ENCODE data around the gene RSAD1. TPM values are rescaled to one million over a fixed set of nuclear protein-coding genes. Genes with fewer than 3 reads are reported as not detected.

RSAD1 gene
- total and polyA plus RNA-seq, 10 of the 15 experiments (the other 5 are each of a cell fraction or from before 2014, with no cell fraction given), result 2.5 to 28.1 (median 22.6) TPM

GRCh38 chr17:50481648-50482047, 3.0 kb downstream of the RSAD1 start (continued):
- TF ChIP-seq SKIL (IDR thresholded peaks at IDR 0.05; ENCODE audit: low read depth, poor library complexity, severe bottlenecking) (no peak), KDM1A (IDR thresholded peaks at IDR 0.05; ENCODE audit: borderline replicate concordance) (no peak), TAF1 (IDR thresholded peaks at IDR 0.05; ENCODE audit: borderline replicate concordance, low read depth, low read length) (no peak), RFX5 (IDR thresholded peaks at IDR 0.05; ENCODE audit: low read depth, low read length) (no peak)

GRCh38 chr17:50482110-50482509, 3.5 kb downstream of the RSAD1 start:
- Histone ChIP-seq H3K36me3 (ENCODE audit: control insufficient read depth in 2 of 2, insufficient read depth in 2 of 2, low read length in 1 of 2) (peaks cover 0 to 10% of the 10 kb centered on the region in 2 experiments; a peak in 2 of 4 replicates), H3K4me1 (ENCODE audit: control insufficient read depth, insufficient read depth, low read length) (no peaks in the 10 kb centered on the region), H2AFZ (ENCODE audit: control insufficient read depth, low read depth, low read length) (no peak overlapping the region), H3K4me2 (ENCODE audit: control insufficient read depth, insufficient read depth) (no peak overlapping the region), H3K27ac (ENCODE audit: control insufficient read depth, insufficient read depth) (no peak overlapping the region), H3K4me3 (no peak overlapping the region), H3K27me3 (replicated peaks in 1 of 2; ENCODE audit: control insufficient read depth in 2 of 2, insufficient read depth in 2 of 2, low read length in 1 of 2) (no peaks in the 10 kb centered on the region), H3K79me2 (ENCODE audit: control insufficient read depth, insufficient read depth, low read length) (no peaks in the 10 kb centered on the region), H3K9me3 (replicated peaks; ENCODE audit: control insufficient read depth, insufficient read depth, low read length) (no peaks in the 10 kb centered on the region), H4K20me1 (ENCODE audit: control insufficient read depth, insufficient read depth) (no peaks in the 10 kb centered on the region), H3K9ac (ENCODE audit: control insufficient read depth, insufficient read depth, low read length) (no peak overlapping the region)
- ATAC-seq, result no peak
- ChIA-PET SMC1A (ENCODE audit: uncharacterized antibody, unreplicated experiment) (interaction anchor here (0.9 to 2.6 kb wide), 4 partner anchors 60 to 252 kb away, joined by 3 to 8 read pairs (median 4); partner anchors contain the start of gene LRRC59), RAD21 (ENCODE audit: unreplicated experiment) (interaction anchor here (0.5 to 1.2 kb wide), 6 partner anchors 22 to 144 kb away, joined by 3 to 5 read pairs (median 3); no protein-coding TSS in a partner anchor), CTCF (interaction anchor here (0.7 to 4.4 kb wide), 14 partner anchors 11 to 213 kb away, joined by 3 to 23 read pairs (median 6); no protein-coding TSS in a partner anchor), POLR2A (no interaction called here)
- 69% methylated on average over 23 of the region's 23 CpGs for WGBS (ENCODE audit: insufficient coverage, insufficient replicate concordance, low lambda C conversion rate, missing lambda C conversion rate)
- BruUV-seq (replicated peaks), result no TSS peak
- intact Hi-C loops (cut with micrococcal nuclease; ENCODE audit: unreplicated experiment) (loop anchor here (1.0 kb wide), 3 partner anchors 60 to 213 kb away; no protein-coding TSS in a partner anchor), in situ Hi-C loops (cut with MboI) (loop anchor here (10.0 kb wide), 1 partner anchor 143 kb away; no protein-coding TSS in a partner anchor)
- no peak for DNase-seq (ENCODE audit: low read depth, low spot score)
- FAIRE-seq, result no peak
- TF ChIP-seq TARDBP (IDR thresholded peaks at IDR 0.05; ENCODE audit: borderline replicate concordance), result no peak
- TF ChIP-seq EP300 (IDR thresholded peaks at IDR 0.05; ENCODE audit: borderline replicate concordance in 1 of 2, control insufficient read depth in 1 of 2, low read depth in 2 of 2, low read length in 2 of 2), result no peak
- no peak for TF ChIP-seq CHD2 (IDR thresholded peaks at IDR 0.05; ENCODE audit: borderline replicate concordance, low read depth, low read length)
- no peak for TF ChIP-seq ZNF24 (IDR thresholded peaks at IDR 0.05)
- TF ChIP-seq ZBTB40 (IDR thresholded peaks at IDR 0.05; ENCODE audit: borderline replicate concordance), result no peak
- TF ChIP-seq ATF2 (IDR thresholded peaks at IDR 0.05; ENCODE audit: low read length), result no peak
- no peak for TF ChIP-seq NBN (IDR thresholded peaks at IDR 0.05)
- TF ChIP-seq HDGF (IDR thresholded peaks at IDR 0.05), result no peak
- no peak for TF ChIP-seq KLF5 (IDR thresholded peaks at IDR 0.05; ENCODE audit: partially characterized antibody)
- TF ChIP-seq HDAC6 (IDR thresholded peaks at IDR 0.05; ENCODE audit: unreplicated experiment), result no peak

All from GM12878 (cell line).